ENCODE data around the gene NAIF1.
"Not testable (repeated sequence)": the region's sequence is repeated elsewhere in the genome, so short reads cannot be mapped to it uniquely, and the experiment has no call there.

NAIF1 gene

GRCh38 chr9:128088253-128088945 is 21.3 kb upstream of the NAIF1 start:
- in situ Hi-C loops (cut with MboI; ENCODE audit: low sequenced_read_pairs): no loop called here

- in situ Hi-C loops (cut with MboI; ENCODE audit: low sequenced_read_pairs): no loop called here
These were observed 20.1 kb upstream of the NAIF1 start for GRCh38 chr9:128087262-128087661.

GRCh38 chr9:128085943-128086342 is 18.8 kb upstream of the NAIF1 start:
- in situ Hi-C loops (cut with MboI; ENCODE audit: low sequenced_read_pairs): no loop called here

- in situ Hi-C loops (cut with MboI; ENCODE audit: low sequenced_read_pairs): no loop called here
These were observed 17.6 kb upstream of the NAIF1 start for GRCh38 chr9:128084746-128085145.

- in situ Hi-C loops (cut with MboI; ENCODE audit: low sequenced_read_pairs): no loop called here
These were observed 15.0 kb upstream of the NAIF1 start for GRCh38 chr9:128082151-128082550.

- in situ Hi-C loops (cut with MboI; ENCODE audit: low sequenced_read_pairs): no loop called here
These were observed 13.9 kb upstream of the NAIF1 start for GRCh38 chr9:128081056-128081455.

- in situ Hi-C loops (cut with MboI; ENCODE audit: low sequenced_read_pairs): no loop called here
These were observed 13.1 kb upstream of the NAIF1 start for GRCh38 chr9:128080206-128080605.

- in situ Hi-C loops (cut with MboI; ENCODE audit: low sequenced_read_pairs): no loop called here
These were observed 11.6 kb upstream of the NAIF1 start for GRCh38 chr9:128078504-128079434.

GRCh38 chr9:128077847-128078503 is 10.9 kb upstream of the NAIF1 start:
- in situ Hi-C loops (cut with MboI; ENCODE audit: low sequenced_read_pairs): no loop called here

GRCh38 chr9:128073253-128073886 is 6.2 kb upstream of the NAIF1 start:
- in situ Hi-C loops (cut with MboI; ENCODE audit: low sequenced_read_pairs): no loop called here

GRCh38 chr9:128072144-128073021 is 5.3 kb upstream of the NAIF1 start:
- in situ Hi-C loops (cut with MboI; ENCODE audit: low sequenced_read_pairs): no loop called here

GRCh38 chr9:128071475-128071874 is 4.4 kb upstream of the NAIF1 start:
- in situ Hi-C loops (cut with MboI; ENCODE audit: low sequenced_read_pairs): not testable (repeated sequence)

- in situ Hi-C loops (cut with MboI; ENCODE audit: low sequenced_read_pairs): no loop called here
These were observed 3.8 kb upstream of the NAIF1 start for GRCh38 chr9:128070874-128071273.

- in situ Hi-C loops (cut with MboI; ENCODE audit: low sequenced_read_pairs): no loop called here
These were observed 1.5 kb upstream of the NAIF1 start for GRCh38 chr9:128068386-128069205.

GRCh38 chr9:128067645-128068385 is 695 bp upstream of the NAIF1 start, which contains the start of gene SLC25A25:
SLC25A25 (plus strand) TSS chr9:128068232; CDS start chr9:128068320, 88 bp downstream.
- in situ Hi-C loops (cut with MboI; ENCODE audit: low sequenced_read_pairs): no loop called here

GRCh38 chr9:128065907-128066712 is 1.0 kb downstream of the NAIF1 start:
- in situ Hi-C loops (cut with MboI; ENCODE audit: low sequenced_read_pairs): no loop called here
